Measurements from ENCODE around the gene EPN3. TPM values are rescaled to one million over a fixed set of nuclear protein-coding genes. Genes with fewer than 3 reads are reported as not detected.
A peak's percentile ranks its signal among the peaks of the same experiment; 100 is the strongest.

Gene EPN3
- polyA plus RNA-seq, 1 donor (not counting 4 experiments of a cell fraction or from before 2014, with no cell fraction given), result 66.7 TPM

- H3K79me2 ChIP-seq (ENCODE audit: control insufficient read depth, insufficient read depth, low read length), result no peaks in the 10 kb centered on the region
- TF ChIP-seq CTCF (optimal IDR thresholded peaks at IDR 0.05 in 1 of 3, IDR thresholded peaks at IDR 0.05 in 1 of 3, conservative IDR thresholded peaks at IDR 0.05 in 1 of 3; ENCODE audit: extremely low read depth in 1 of 3, insufficient read depth in 2 of 3, low read length in 3 of 3), result no peak
- peak; percentile 71 for TF ChIP-seq EZH2 (IDR thresholded peaks at IDR 0.05; ENCODE audit: low read length)
- H3K27ac ChIP-seq (ENCODE audit: control insufficient read depth, insufficient read depth, low read length), result no peak overlapping the region
- H3K27me3 ChIP-seq (ENCODE audit: control insufficient read depth, extremely low read depth, insufficient read depth, low read length), result peaks cover 59% of the 10 kb centered on the region
- no peaks in the 10 kb centered on the region for H3K9me1 ChIP-seq (ENCODE audit: control insufficient read depth, extremely low read depth, insufficient read depth, low read length)
- H4K20me1 ChIP-seq (ENCODE audit: control insufficient read depth, extremely low read depth, insufficient read depth, low read length), result peaks cover 2% of the 10 kb centered on the region
- H2AFZ ChIP-seq (ENCODE audit: control insufficient read depth, low read length), result peak overlapping the region; percentile 23
- H3K4me2 ChIP-seq (ENCODE audit: control insufficient read depth, extremely low read depth, insufficient read depth, low read depth, low read length), result peak overlapping the region; percentile 76
- peak overlapping the region; percentile 38 to 60 (median 47) for H3K4me3 ChIP-seq (ENCODE audit: control insufficient read depth in 2 of 3, extremely low read depth in 1 of 3, insufficient read depth in 2 of 3, low read depth in 1 of 3, low read length in 3 of 3)
- H3K9me3 ChIP-seq (ENCODE audit: control insufficient read depth, low read depth, low read length), result no peaks in the 10 kb centered on the region
- dilution Hi-C loops (cut with MboI; ENCODE audit: extremely low pct_ligation_motif_present, low sequenced_read_pairs), result no loop called here
- peaks cover 0 to 9% of the 10 kb centered on the region in 2 experiments for H3K36me3 ChIP-seq (ENCODE audit: control insufficient read depth in 2 of 2, extremely low read depth in 1 of 2, insufficient read depth in 2 of 2, low read length in 2 of 2)
- H3K4me1 ChIP-seq (ENCODE audit: control insufficient read depth, extremely low read depth, insufficient read depth, low read length), result peaks cover 13% of the 10 kb centered on the region
- H3K9ac ChIP-seq (ENCODE audit: control insufficient read depth, extremely low read depth, insufficient read depth, low read length), result no peak overlapping the region
- DNase-seq (ENCODE audit: low read depth, low spot score), result no peak
- FAIRE-seq, result no peak
Observed at GRCh38 chr17:50559674-50560184, 27.2 kb downstream of the EPN3 start.

GRCh38 chr17:50560185-50560824, 27.8 kb downstream of the EPN3 start, which contains the start of gene CACNA1G:
TSS of gene CACNA1G (plus strand) at chr17:50560715. CDS start at chr17:50561460, 745 bp downstream.
- no peaks in the 10 kb centered on the region for H3K9me3 ChIP-seq (ENCODE audit: control insufficient read depth, low read depth, low read length)
- DNase-seq (ENCODE audit: low read depth, low spot score), result peak; percentile 38
- FAIRE-seq, result no peak
- no peaks in the 10 kb centered on the region for H3K79me2 ChIP-seq (ENCODE audit: control insufficient read depth, insufficient read depth, low read length)
- H4K20me1 ChIP-seq (ENCODE audit: control insufficient read depth, extremely low read depth, insufficient read depth, low read length), result peaks cover 2% of the 10 kb centered on the region
- peaks cover 61% of the 10 kb centered on the region for H3K27me3 ChIP-seq (ENCODE audit: control insufficient read depth, extremely low read depth, insufficient read depth, low read length)
- peak within 1 kb of the TSS; percentile 23 for H2AFZ ChIP-seq (ENCODE audit: control insufficient read depth, low read length)
- no peaks in the 10 kb centered on the region for H3K9me1 ChIP-seq (ENCODE audit: control insufficient read depth, extremely low read depth, insufficient read depth, low read length)
- TF ChIP-seq EZH2 (IDR thresholded peaks at IDR 0.05; ENCODE audit: low read length) (no peak), CTCF (optimal IDR thresholded peaks at IDR 0.05 in 1 of 3, IDR thresholded peaks at IDR 0.05 in 1 of 3, conservative IDR thresholded peaks at IDR 0.05 in 1 of 3; ENCODE audit: extremely low read depth in 1 of 3, insufficient read depth in 2 of 3, low read length in 3 of 3) (no peak)
- H3K36me3 ChIP-seq (ENCODE audit: control insufficient read depth in 2 of 2, extremely low read depth in 1 of 2, insufficient read depth in 2 of 2, low read length in 2 of 2), result peaks cover 0 to 8% of the 10 kb centered on the region in 2 experiments
- dilution Hi-C loops (cut with MboI; ENCODE audit: extremely low pct_ligation_motif_present, low sequenced_read_pairs), result no loop called here
- no peak within 1 kb of the TSS for H3K9ac ChIP-seq (ENCODE audit: control insufficient read depth, extremely low read depth, insufficient read depth, low read length)
- peak within 1 kb of the TSS; percentile 76 for H3K4me2 ChIP-seq (ENCODE audit: control insufficient read depth, extremely low read depth, insufficient read depth, low read depth, low read length)
- peaks cover 13% of the 10 kb centered on the region for H3K4me1 ChIP-seq (ENCODE audit: control insufficient read depth, extremely low read depth, insufficient read depth, low read length)
- H3K27ac ChIP-seq (ENCODE audit: control insufficient read depth, insufficient read depth, low read length), result no peak within 1 kb of the TSS
- peak within 1 kb of the TSS; percentile 38 to 60 (median 47) for H3K4me3 ChIP-seq (ENCODE audit: control insufficient read depth in 2 of 3, extremely low read depth in 1 of 3, insufficient read depth in 2 of 3, low read depth in 1 of 3, low read length in 3 of 3)

Measured in keratinocyte (primary cell).